Gastroesophageal sphincter (tissue), 3 donors: ENCODE measurements around the gene COLEC12.

Experiments
- EP300 ChIP-seq: sonication (generic); formaldehyde crosslinking; IDR thresholded peaks from one replicate; pipeline ENCODE4 v1.6.1; 2017; ENCODE audit warnings: antibody characterized with exemption, mild to moderate bottlenecking
- POLR2A ChIP-seq, 2 donors: fragments of 450-650 bp; IDR thresholded peaks; one replicate each; pipeline ENCODE4 v1.6.1; 2017; ENCODE audit warnings: antibody characterized with exemption in 2 of 2, mild to moderate bottlenecking in 2 of 2, moderate library complexity in 1 of 2
- TF ChIP-seq, protein P1 (sequence below), 4 experiments: fragments of 200-600 bp in 2 of 4; fragments of 450-650 bp in 2 of 4; sonication (generic) in 1 of 4; IDR thresholded peaks; one replicate each; pipeline ENCODE4 v1.5.1; 2017 to 2019; ENCODE audit warnings: antibody characterized with exemption in 4 of 4, mild to moderate bottlenecking in 2 of 4, moderate library complexity in 2 of 4

DNA sequence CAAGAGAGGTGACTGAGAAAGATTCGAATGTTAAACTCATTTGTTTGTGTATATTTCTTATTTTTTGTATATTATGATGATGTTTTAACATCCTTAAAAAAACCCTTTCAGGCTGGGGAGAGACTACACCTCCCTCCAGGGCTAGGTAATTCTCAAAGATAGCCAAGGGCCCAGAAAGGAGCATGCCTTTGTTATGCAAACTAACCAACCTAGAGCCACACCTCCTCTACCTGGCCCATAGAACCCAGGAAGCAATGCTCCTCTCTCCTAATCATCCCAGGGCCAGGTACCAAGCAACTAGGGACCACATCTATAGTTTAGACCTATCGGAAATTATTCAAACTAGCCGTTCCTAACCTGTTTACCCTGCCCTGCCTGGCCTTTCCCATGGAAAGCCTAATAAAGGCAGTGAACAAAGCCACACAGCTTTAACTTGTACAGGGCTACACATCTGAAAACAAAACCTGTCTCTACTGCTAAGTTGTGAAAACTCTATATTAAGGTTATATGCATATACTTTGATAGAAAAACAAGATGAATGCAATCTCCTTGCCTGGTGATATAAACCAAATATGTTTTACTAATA lies 79.7 kb downstream of the COLEC12 start:
- TF ChIP-seq, protein P1, sequence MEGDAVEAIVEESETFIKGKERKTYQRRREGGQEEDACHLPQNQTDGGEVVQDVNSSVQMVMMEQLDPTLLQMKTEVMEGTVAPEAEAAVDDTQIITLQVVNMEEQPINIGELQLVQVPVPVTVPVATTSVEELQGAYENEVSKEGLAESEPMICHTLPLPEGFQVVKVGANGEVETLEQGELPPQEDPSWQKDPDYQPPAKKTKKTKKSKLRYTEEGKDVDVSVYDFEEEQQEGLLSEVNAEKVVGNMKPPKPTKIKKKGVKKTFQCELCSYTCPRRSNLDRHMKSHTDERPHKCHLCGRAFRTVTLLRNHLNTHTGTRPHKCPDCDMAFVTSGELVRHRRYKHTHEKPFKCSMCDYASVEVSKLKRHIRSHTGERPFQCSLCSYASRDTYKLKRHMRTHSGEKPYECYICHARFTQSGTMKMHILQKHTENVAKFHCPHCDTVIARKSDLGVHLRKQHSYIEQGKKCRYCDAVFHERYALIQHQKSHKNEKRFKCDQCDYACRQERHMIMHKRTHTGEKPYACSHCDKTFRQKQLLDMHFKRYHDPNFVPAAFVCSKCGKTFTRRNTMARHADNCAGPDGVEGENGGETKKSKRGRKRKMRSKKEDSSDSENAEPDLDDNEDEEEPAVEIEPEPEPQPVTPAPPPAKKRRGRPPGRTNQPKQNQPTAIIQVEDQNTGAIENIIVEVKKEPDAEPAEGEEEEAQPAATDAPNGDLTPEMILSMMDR (IDR thresholded peaks at IDR 0.05), result no peak
- no peak for TF ChIP-seq EP300
- no peak for TF ChIP-seq POLR2A (IDR thresholded peaks at IDR 0.05)
